Dermis microvascular lymphatic vessel endothelial cell (primary cell): ENCODE data around the gene MGAT4C. TPM values are rescaled to one million over a fixed set of nuclear protein-coding genes. Genes with fewer than 3 reads are reported as not detected.
"Not testable (repeated sequence)": the region's sequence is repeated elsewhere in the genome, so short reads cannot be mapped to it uniquely, and the experiment has no call there.

Experiments used
- DNase-seq, 2 donors: peaks; one replicate each; pipeline versions ENCODE4 v3.0.0 to v3.0.0-alpha.2; 2010; ENCODE audit warnings: low read depth in 2 of 2
- total RNA-seq: library from RNA; depleted of rRNA; stranded (reverse); fragments of >200 nt; gene quantifications from 2 replicates; pipeline ENCODE4 v1.2.1, GENCODE V29; 2014

Gene MGAT4C
- total RNA-seq, 1 donor from 2014 or later: 0.13 TPM

- no peak for DNase-seq
Observed at GRCh38 chr12:86134561-86134960, 121.6 kb downstream of the MGAT4C start.

GRCh38 chr12:86126900-86127299 lies 129.3 kb downstream of the MGAT4C start:
- DNase-seq: not testable (repeated sequence)

GRCh38 chr12:86122846-86123468 lies 133.2 kb downstream of the MGAT4C start:
- DNase-seq: no peak

GRCh38 chr12:86118161-86118560 lies 138.0 kb downstream of the MGAT4C start:
- no peak for DNase-seq

- no peak for DNase-seq
Observed at GRCh38 chr12:86117711-86118110, 138.5 kb downstream of the MGAT4C start.

GRCh38 chr12:86104087-86104486 lies 152.1 kb downstream of the MGAT4C start:
- no peak for DNase-seq

GRCh38 chr12:86097161-86097560 lies 159.0 kb downstream of the MGAT4C start:
- no peak for DNase-seq

GRCh38 chr12:86091681-86092080 lies 164.5 kb downstream of the MGAT4C start:
- DNase-seq: no peak

GRCh38 chr12:86081843-86082242 lies 174.3 kb downstream of the MGAT4C start:
- DNase-seq: no peak

GRCh38 chr12:86059052-86059451 lies 197.1 kb downstream of the MGAT4C start:
- not testable (repeated sequence) for DNase-seq

- DNase-seq: no peak
Observed at GRCh38 chr12:86057092-86057845, 198.9 kb downstream of the MGAT4C start.

GRCh38 chr12:86052921-86053320 lies 203.3 kb downstream of the MGAT4C start:
- DNase-seq: no peak

- no peak for DNase-seq
Observed at GRCh38 chr12:86050010-86050409, 206.2 kb downstream of the MGAT4C start.

- no peak for DNase-seq
Observed at GRCh38 chr12:86044396-86044795, 211.8 kb downstream of the MGAT4C start.

- DNase-seq: no peak
Observed at GRCh38 chr12:86042062-86042461, 214.1 kb downstream of the MGAT4C start.

- no peak for DNase-seq
Observed at GRCh38 chr12:86018361-86018760, 237.8 kb downstream of the MGAT4C start.

- DNase-seq: no peak
Observed at GRCh38 chr12:86015026-86015425, 241.2 kb downstream of the MGAT4C start.

GRCh38 chr12:86006727-86007126 lies 249.5 kb downstream of the MGAT4C start:
- no peak for DNase-seq

GRCh38 chr12:85998074-85998473 lies 258.1 kb downstream of the MGAT4C start:
- DNase-seq: no peak

GRCh38 chr12:85996280-85996679 lies 259.9 kb downstream of the MGAT4C start:
- DNase-seq: peak in 1 of 2 donors; percentile 71

- no peak for DNase-seq
Observed at GRCh38 chr12:85993746-85994145, 262.4 kb downstream of the MGAT4C start.

GRCh38 chr12:85985996-85986395 lies 270.2 kb downstream of the MGAT4C start:
- no peak for DNase-seq

- DNase-seq: no peak
Observed at GRCh38 chr12:85983601-85984000, 272.6 kb downstream of the MGAT4C start.
